ENCODE results near the gene GPC6. TPM values are rescaled to one million over a fixed set of nuclear protein-coding genes. Genes with fewer than 3 reads are reported as not detected.

The GPC6 gene
- total RNA-seq, 1 experiment from 2014 or later = 0.22 TPM

DNA sequence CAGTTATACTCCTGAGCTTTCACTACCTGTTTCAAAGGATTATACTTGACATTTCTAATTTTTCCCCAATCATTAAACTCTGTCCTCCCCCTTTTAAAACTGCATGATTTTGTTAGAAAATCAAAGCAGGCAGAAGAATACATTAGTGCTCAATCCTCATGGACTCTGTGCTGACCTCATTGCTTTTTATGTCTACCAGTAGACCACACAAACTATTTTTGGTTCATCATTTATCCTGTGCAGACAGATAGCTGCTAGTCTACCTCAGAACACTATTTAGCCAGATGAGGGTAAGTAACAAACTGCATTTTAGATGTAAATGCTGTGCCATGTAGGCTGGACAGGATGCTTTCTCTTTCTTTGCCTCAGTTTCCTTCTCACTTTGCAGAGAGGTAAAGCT is 1016.9 kb downstream of the GPC6 start:
- POLR2A ChIA-PET = no interaction called here
- Histone ChIP-seq H3K9ac (ENCODE audit: low read length) (no peak overlapping the region), H3K4me3 (replicated peaks in 1 of 2; ENCODE audit: low read depth in 1 of 2, low read length in 2 of 2) (no peak overlapping the region), H3K4me1 (ENCODE audit: control insufficient read depth in 1 of 2, insufficient read depth in 2 of 2, low read length in 2 of 2) (no peaks in the 10 kb centered on the region), H3K4me2 (ENCODE audit: low read length) (no peak overlapping the region), H3K36me3 (ENCODE audit: control insufficient read depth in 1 of 2, insufficient read depth in 2 of 2, low read length in 2 of 2) (no peaks in the 10 kb centered on the region), H4K20me1 (ENCODE audit: insufficient read depth) (no peaks in the 10 kb centered on the region), H2AFZ (ENCODE audit: low read depth, low read length, poor library complexity, severe bottlenecking) (no peak overlapping the region), H3K9me3 (ENCODE audit: control insufficient read depth in 1 of 2, insufficient read depth in 1 of 2, low read depth in 1 of 2, low read length in 2 of 2) (peaks cover 6 to 12% of the 10 kb centered on the region in 2 experiments; a peak in 1 of 4 replicates), H3K79me2 (ENCODE audit: insufficient read depth, low read length) (no peaks in the 10 kb centered on the region), H3K27ac (ENCODE audit: low read depth, low read length) (no peak overlapping the region), H3K27me3 (ENCODE audit: insufficient read depth, low read length) (no peaks in the 10 kb centered on the region), H3K9me2 (ENCODE audit: insufficient read depth) (no peaks in the 10 kb centered on the region)
- CTCF ChIA-PET = no interaction called here
- BruUV-seq (replicated peaks) = no TSS peak
- intact Hi-C loops (cut with micrococcal nuclease) = no loop called here
- TF ChIP-seq EZH2 (IDR thresholded peaks at IDR 0.05) = no peak
- TF ChIP-seq ELF1 (IDR thresholded peaks at IDR 0.05; ENCODE audit: borderline replicate concordance, low read depth) = no peak
- TF ChIP-seq FOSL1 (IDR thresholded peaks at IDR 0.05; ENCODE audit: low read depth) = no peak
- no peak for TF ChIP-seq SP1 (IDR thresholded peaks at IDR 0.05; ENCODE audit: low read depth)
- no peak for TF ChIP-seq JUND (IDR thresholded peaks at IDR 0.05)
- TF ChIP-seq POLR2A (IDR thresholded peaks at IDR 0.05; ENCODE audit: borderline replicate concordance, extremely low read depth, insufficient read depth, insufficient read length) = no peak
- TF ChIP-seq, protein P1, sequence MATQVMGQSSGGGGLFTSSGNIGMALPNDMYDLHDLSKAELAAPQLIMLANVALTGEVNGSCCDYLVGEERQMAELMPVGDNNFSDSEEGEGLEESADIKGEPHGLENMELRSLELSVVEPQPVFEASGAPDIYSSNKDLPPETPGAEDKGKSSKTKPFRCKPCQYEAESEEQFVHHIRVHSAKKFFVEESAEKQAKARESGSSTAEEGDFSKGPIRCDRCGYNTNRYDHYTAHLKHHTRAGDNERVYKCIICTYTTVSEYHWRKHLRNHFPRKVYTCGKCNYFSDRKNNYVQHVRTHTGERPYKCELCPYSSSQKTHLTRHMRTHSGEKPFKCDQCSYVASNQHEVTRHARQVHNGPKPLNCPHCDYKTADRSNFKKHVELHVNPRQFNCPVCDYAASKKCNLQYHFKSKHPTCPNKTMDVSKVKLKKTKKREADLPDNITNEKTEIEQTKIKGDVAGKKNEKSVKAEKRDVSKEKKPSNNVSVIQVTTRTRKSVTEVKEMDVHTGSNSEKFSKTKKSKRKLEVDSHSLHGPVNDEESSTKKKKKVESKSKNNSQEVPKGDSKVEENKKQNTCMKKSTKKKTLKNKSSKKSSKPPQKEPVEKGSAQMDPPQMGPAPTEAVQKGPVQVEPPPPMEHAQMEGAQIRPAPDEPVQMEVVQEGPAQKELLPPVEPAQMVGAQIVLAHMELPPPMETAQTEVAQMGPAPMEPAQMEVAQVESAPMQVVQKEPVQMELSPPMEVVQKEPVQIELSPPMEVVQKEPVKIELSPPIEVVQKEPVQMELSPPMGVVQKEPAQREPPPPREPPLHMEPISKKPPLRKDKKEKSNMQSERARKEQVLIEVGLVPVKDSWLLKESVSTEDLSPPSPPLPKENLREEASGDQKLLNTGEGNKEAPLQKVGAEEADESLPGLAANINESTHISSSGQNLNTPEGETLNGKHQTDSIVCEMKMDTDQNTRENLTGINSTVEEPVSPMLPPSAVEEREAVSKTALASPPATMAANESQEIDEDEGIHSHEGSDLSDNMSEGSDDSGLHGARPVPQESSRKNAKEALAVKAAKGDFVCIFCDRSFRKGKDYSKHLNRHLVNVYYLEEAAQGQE (IDR thresholded peaks at IDR 0.05; ENCODE audit: low read depth) = no peak
- DNase-seq (ENCODE audit: low read depth, low spot score) (no peak), ATAC-seq (no peak)
- RAD21 ChIA-PET (ENCODE audit: low non-redundant PET in 1 of 2, low total read pairs in 2 of 2, uncharacterized antibody in 2 of 2, unreplicated experiment in 2 of 2) = no interaction called here

DNA sequence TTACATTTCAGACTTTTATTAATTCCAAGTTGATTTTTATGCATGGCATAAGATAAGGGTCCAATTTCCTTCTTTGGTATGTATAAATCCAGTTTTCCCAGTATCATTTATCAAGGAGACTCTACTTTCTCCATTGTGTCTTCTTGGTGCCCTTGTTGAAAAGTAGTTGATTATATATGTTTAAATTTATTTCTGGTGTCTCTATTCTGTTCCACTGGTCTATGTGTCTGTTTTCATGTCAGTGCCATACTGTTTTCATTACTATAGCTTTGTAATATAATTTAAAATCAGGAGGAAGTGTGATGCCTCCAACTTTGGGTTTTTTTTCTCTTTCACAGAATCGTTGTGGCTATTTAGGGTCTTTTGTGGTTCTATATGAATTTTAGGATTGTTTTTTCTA is 1019.9 kb downstream of the GPC6 start:
- Histone ChIP-seq H3K79me2 (ENCODE audit: insufficient read depth, low read length) (no peaks in the 10 kb centered on the region), H3K36me3 (ENCODE audit: control insufficient read depth in 1 of 2, insufficient read depth in 2 of 2, low read length in 2 of 2) (no peaks in the 10 kb centered on the region), H3K9me2 (ENCODE audit: insufficient read depth) (no peaks in the 10 kb centered on the region), H3K9me3 (ENCODE audit: control insufficient read depth in 1 of 2, insufficient read depth in 1 of 2, low read depth in 1 of 2, low read length in 2 of 2) (peaks cover 6 to 13% of the 10 kb centered on the region in 2 experiments; a peak in 1 of 4 replicates), H3K9ac (ENCODE audit: low read length) (no peak overlapping the region), H3K27me3 (ENCODE audit: insufficient read depth, low read length) (no peaks in the 10 kb centered on the region), H3K27ac (ENCODE audit: low read depth, low read length) (no peak overlapping the region), H3K4me2 (ENCODE audit: low read length) (no peak overlapping the region), H3K4me3 (replicated peaks in 1 of 2; ENCODE audit: low read depth in 1 of 2, low read length in 2 of 2) (no peak overlapping the region), H2AFZ (ENCODE audit: low read depth, low read length, poor library complexity, severe bottlenecking) (no peak overlapping the region), H4K20me1 (ENCODE audit: insufficient read depth) (no peaks in the 10 kb centered on the region), H3K4me1 (ENCODE audit: control insufficient read depth in 1 of 2, insufficient read depth in 2 of 2, low read length in 2 of 2) (no peaks in the 10 kb centered on the region)
- no peak for DNase-seq (ENCODE audit: low read depth, low spot score)
- ChIA-PET RAD21 (ENCODE audit: low non-redundant PET in 1 of 2, low total read pairs in 2 of 2, uncharacterized antibody in 2 of 2, unreplicated experiment in 2 of 2) (no interaction called here), CTCF (no interaction called here), POLR2A (no interaction called here)
- intact Hi-C loops (cut with micrococcal nuclease) = no loop called here
- BruUV-seq (replicated peaks) = no TSS peak
- no peak for ATAC-seq
- TF ChIP-seq ZFX (IDR thresholded peaks at IDR 0.05) (no peak), YY1 (IDR thresholded peaks at IDR 0.05; ENCODE audit: extremely low read depth, insufficient replicate concordance, low read depth, low read length) (no peak), JUND (IDR thresholded peaks at IDR 0.05) (no peak), POLR2A (IDR thresholded peaks at IDR 0.05; ENCODE audit: borderline replicate concordance, extremely low read depth, insufficient read depth, insufficient read length) (no peak), CBX3 (IDR thresholded peaks at IDR 0.05; ENCODE audit: low read depth) (no peak), SRF (IDR thresholded peaks at IDR 0.05; ENCODE audit: low read depth) (no peak)
- TF ChIP-seq, protein P2, sequence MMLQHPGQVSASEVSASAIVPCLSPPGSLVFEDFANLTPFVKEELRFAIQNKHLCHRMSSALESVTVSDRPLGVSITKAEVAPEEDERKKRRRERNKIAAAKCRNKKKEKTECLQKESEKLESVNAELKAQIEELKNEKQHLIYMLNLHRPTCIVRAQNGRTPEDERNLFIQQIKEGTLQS (IDR thresholded peaks at IDR 0.05) = no peak
